ENCODE data around the gene SLC12A7. TPM values are rescaled to one million over a fixed set of nuclear protein-coding genes. Genes with fewer than 3 reads are reported as not detected.

Gene SLC12A7
- total and polyA plus RNA-seq, 2 of the 13 experiments (the other 11 are each of a cell fraction or from before 2014, with no cell fraction given): 14.0 to 18.5 TPM

DNA sequence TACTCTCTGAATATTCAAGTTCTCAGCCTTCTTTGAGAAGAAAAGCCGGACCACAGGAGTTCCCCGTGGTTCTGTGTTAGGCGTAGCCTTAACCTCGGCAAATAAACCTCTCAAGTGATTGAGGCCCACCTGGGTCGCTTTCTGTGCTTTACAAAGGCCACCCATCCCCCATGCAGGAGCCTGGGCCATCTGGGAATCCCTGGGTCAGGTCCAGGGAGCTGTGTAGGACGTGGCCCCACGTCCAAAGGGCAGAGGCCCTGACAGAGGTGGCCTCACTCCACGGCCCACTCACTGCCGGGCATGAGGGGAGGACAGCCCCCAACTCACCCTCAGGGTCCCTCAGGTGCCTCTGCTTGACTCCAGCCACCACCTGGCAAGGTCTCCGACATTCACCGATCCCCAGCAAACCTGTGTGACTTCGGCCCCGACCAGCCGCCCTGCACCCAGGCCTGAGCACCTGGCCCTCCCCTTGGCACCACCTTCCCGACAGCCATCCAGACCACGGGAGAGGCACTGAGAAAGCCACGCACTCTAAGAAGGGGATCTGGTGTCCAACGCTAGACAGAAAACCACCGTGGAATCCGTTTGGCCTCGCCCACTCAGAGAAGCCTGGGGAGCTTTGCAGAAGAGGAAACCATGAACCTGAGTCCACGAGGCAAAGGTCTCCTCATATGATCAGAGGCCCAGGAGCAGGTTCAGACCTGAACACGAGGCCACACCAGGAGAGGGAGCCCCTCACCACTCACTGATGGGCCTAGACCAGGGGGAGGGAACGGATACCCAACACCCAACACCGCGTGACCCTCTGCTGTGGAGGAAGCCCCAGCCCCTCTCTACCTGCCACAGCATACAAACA, 4.5 kb downstream of the SLC12A7 start (continued):
- TF ChIP-seq, protein P1, sequence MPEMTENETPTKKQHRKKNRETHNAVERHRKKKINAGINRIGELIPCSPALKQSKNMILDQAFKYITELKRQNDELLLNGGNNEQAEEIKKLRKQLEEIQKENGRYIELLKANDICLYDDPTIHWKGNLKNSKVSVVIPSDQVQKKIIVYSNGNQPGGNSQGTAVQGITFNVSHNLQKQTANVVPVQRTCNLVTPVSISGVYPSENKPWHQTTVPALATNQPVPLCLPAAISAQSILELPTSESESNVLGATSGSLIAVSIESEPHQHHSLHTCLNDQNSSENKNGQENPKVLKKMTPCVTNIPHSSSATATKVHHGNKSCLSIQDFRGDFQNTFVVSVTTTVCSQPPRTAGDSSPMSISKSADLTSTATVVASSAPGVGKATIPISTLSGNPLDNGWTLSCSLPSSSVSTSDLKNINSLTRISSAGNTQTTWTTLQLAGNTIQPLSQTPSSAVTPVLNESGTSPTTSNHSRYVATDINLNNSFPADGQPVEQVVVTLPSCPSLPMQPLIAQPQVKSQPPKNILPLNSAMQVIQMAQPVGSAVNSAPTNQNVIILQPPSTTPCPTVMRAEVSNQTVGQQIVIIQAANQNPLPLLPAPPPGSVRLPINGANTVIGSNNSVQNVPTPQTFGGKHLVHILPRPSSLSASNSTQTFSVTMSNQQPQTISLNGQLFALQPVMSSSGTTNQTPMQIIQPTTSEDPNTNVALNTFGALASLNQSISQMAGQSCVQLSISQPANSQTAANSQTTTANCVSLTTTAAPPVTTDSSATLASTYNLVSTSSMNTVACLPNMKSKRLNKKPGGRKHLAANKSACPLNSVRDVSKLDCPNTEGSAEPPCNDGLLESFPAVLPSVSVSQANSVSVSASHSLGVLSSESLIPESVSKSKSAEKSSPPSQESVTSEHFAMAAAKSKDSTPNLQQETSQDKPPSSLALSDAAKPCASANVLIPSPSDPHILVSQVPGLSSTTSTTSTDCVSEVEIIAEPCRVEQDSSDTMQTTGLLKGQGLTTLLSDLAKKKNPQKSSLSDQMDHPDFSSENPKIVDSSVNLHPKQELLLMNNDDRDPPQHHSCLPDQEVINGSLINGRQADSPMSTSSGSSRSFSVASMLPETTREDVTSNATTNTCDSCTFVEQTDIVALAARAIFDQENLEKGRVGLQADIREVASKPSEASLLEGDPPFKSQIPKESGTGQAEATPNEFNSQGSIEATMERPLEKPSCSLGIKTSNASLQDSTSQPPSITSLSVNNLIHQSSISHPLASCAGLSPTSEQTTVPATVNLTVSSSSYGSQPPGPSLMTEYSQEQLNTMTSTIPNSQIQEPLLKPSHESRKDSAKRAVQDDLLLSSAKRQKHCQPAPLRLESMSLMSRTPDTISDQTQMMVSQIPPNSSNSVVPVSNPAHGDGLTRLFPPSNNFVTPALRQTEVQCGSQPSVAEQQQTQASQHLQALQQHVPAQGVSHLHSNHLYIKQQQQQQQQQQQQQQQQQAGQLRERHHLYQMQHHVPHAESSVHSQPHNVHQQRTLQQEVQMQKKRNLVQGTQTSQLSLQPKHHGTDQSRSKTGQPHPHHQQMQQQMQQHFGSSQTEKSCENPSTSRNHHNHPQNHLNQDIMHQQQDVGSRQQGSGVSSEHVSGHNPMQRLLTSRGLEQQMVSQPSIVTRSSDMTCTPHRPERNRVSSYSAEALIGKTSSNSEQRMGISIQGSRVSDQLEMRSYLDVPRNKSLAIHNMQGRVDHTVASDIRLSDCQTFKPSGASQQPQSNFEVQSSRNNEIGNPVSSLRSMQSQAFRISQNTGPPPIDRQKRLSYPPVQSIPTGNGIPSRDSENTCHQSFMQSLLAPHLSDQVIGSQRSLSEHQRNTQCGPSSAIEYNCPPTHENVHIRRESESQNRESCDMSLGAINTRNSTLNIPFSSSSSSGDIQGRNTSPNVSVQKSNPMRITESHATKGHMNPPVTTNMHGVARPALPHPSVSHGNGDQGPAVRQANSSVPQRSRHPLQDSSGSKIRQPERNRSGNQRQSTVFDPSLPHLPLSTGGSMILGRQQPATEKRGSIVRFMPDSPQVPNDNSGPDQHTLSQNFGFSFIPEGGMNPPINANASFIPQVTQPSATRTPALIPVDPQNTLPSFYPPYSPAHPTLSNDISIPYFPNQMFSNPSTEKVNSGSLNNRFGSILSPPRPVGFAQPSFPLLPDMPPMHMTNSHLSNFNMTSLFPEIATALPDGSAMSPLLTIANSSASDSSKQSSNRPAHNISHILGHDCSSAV (CRISPR knock-in tag; IDR thresholded peaks at IDR 0.05; ENCODE audit: borderline replicate concordance): no peak
- no peak for TF ChIP-seq ARHGAP35 (CRISPR knock-in tag; IDR thresholded peaks at IDR 0.05; ENCODE audit: borderline replicate concordance)
- peak; percentile 7; the same call in 1 of the 2 replicates for TF ChIP-seq ERF (CRISPR knock-in tag; IDR thresholded peaks at IDR 0.05)
- TF ChIP-seq ZBTB7A (CRISPR knock-in tag; IDR thresholded peaks at IDR 0.05): peak; percentile 80
- TF ChIP-seq, protein P2, sequence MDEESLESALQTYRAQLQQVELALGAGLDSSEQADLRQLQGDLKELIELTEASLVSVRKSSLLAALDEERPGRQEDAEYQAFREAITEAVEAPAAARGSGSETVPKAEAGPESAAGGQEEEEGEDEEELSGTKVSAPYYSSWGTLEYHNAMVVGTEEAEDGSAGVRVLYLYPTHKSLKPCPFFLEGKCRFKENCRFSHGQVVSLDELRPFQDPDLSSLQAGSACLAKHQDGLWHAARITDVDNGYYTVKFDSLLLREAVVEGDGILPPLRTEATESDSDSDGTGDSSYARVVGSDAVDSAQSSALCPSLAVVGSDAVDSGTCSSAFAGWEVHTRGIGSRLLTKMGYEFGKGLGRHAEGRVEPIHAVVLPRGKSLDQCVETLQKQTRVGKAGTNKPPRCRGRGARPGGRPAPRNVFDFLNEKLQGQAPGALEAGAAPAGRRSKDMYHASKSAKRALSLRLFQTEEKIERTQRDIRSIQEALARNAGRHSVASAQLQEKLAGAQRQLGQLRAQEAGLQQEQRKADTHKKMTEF (CRISPR knock-in tag; IDR thresholded peaks at IDR 0.05): peak; percentile 63
- 0 out of 2 replicates have a peak, but pooled peaks have one; percentile 20 for TF ChIP-seq JUNB (CRISPR knock-in tag; IDR thresholded peaks at IDR 0.05; ENCODE audit: borderline replicate concordance)
- peak; percentile 38; the same call in 1 of the 2 replicates for TF ChIP-seq DR1 (CRISPR knock-in tag; IDR thresholded peaks at IDR 0.05)
- no peak for TF ChIP-seq ZFP90 (CRISPR knock-in tag; IDR thresholded peaks at IDR 0.05; ENCODE audit: borderline replicate concordance)
- TF ChIP-seq ZNF720 (CRISPR knock-in tag; IDR thresholded peaks at IDR 0.05): no peak
- no peak for TF ChIP-seq NR2F2 (IDR thresholded peaks at IDR 0.05; ENCODE audit: borderline replicate concordance, low read depth)
- TF ChIP-seq, protein P3, sequence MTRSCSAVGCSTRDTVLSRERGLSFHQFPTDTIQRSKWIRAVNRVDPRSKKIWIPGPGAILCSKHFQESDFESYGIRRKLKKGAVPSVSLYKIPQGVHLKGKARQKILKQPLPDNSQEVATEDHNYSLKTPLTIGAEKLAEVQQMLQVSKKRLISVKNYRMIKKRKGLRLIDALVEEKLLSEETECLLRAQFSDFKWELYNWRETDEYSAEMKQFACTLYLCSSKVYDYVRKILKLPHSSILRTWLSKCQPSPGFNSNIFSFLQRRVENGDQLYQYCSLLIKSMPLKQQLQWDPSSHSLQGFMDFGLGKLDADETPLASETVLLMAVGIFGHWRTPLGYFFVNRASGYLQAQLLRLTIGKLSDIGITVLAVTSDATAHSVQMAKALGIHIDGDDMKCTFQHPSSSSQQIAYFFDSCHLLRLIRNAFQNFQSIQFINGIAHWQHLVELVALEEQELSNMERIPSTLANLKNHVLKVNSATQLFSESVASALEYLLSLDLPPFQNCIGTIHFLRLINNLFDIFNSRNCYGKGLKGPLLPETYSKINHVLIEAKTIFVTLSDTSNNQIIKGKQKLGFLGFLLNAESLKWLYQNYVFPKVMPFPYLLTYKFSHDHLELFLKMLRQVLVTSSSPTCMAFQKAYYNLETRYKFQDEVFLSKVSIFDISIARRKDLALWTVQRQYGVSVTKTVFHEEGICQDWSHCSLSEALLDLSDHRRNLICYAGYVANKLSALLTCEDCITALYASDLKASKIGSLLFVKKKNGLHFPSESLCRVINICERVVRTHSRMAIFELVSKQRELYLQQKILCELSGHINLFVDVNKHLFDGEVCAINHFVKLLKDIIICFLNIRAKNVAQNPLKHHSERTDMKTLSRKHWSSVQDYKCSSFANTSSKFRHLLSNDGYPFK (CRISPR knock-in tag; IDR thresholded peaks at IDR 0.05; ENCODE audit: borderline replicate concordance): peak; percentile 74; the same call in 1 of the 2 replicates
- peak; percentile 73 for TF ChIP-seq SALL1 (CRISPR knock-in tag; IDR thresholded peaks at IDR 0.05)
- TF ChIP-seq GFI1 (CRISPR knock-in tag; IDR thresholded peaks at IDR 0.05; ENCODE audit: borderline replicate concordance): peak; percentile 76; the same call in 1 of the 2 replicates
- TF ChIP-seq ZNF790 (CRISPR knock-in tag; IDR thresholded peaks at IDR 0.05; ENCODE audit: borderline replicate concordance): no peak
- peak; percentile 30; the same call in 1 of the 2 replicates for TF ChIP-seq BHLHE40 (IDR thresholded peaks at IDR 0.05; ENCODE audit: low read length)
